HG02970 (cell line): ENCODE data around the gene DCPS.
"Not testable (repeated sequence)": the region's sequence is repeated elsewhere in the genome, so short reads cannot be mapped to it uniquely, and the experiment has no call there.

ENCODE experiments used
- ATAC-seq: cut with Tn5 transposase; IDR thresholded peaks from one replicate; pipeline ENCODE4 v1.9.1; 2021; ENCODE audit warnings: mild to moderate bottlenecking, moderate library complexity, moderate number of reproducible peaks; ENCODE audit not compliant: unreplicated experiment, low FRiP score

The DCPS gene

DNA sequence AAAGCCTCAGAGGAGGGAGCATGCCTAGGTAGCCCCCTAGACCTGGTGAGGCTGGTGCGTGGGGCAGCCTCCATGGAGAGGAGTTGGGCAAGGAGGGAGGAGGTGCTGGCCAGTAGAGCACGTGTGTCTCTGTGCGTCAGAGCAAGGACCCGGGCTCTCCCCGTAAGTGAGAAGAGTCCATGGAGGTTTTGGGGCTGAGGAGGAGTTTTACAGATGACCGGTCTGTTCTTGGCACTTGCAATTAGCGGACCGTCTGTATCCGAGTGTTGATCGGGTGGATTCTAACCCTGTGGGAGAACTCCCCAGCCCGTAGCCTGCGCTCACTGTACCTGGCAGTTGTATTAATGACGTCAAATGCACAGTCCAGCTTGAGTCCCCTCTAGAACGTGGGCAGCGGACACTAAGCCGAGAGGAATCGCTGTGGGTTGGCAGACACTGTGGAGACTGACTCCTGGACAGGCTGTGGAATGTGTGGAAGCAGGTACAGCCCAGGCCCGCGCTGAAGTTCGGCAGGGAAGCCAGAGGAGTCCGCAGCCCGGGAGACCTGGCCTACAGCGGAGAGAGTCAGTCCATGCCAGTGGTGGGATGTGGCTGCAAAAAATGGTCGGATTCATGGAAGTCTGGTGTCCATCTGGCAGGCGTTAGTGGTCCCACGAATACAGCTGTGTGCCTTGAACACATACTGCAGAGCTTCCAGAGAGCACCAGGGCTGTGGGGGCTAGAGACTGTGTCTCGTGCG, 70.9 kb downstream of the DCPS start:
- not testable (repeated sequence) for ATAC-seq

DNA sequence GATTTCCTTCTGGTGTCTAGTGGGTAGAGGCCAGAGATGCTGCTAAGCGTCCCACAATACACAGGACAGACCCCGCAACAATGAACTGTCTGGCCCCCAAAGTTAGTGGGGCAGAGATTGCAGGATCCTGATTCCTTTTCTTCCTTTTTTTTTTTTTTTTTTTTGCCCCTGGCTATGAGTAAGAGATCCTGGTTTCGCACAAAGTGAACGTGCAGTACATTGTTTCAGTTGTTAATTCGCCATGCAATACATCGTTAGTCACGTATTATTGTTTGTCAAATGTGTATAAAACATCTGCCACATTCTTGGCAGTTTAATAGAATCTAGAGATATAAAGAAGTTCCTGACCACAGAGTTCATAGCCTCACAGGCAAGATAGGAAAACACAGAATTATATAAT, 71.9 kb downstream of the DCPS start:
- no peak for ATAC-seq

DNA sequence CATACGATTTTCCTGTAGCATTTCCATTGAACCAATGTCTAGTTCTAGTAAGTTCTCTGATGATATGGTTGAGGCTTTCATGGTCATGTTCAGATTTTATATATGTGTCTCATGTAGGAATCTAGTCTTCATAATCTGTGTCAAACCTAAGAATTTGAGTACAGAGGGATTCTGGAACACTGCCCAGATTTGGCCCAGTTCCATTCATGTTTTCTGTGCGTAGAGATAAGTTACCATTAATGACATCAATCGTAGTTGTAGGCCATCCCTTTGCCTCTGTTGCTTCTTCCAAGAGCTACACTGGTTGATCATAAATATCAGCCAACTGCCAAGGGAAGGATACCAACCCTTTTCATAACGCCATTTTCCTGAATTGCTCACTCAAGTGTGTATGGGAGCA, 74.9 kb downstream of the DCPS start:
- ATAC-seq = no peak

DNA sequence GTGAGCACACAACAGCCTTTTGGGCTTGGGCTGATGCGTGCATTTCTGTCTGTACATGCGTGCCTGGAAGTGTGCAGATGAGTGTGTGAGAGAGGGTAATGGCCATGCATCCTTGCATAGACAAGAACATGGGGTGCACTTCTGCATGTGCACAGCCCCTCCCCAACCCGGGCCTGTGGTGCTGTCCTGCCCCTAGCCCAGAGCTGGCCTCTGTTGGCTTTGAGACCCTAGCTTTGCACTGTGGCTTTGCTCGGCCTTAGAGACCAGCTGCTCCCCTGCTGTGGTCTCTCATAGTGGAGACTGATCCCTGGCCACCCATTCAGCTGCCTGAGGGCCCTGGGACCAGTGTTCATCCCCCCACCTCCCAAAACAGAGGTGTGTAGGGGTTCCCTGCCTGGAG, 77.0 kb downstream of the DCPS start:
- no peak for ATAC-seq

DNA sequence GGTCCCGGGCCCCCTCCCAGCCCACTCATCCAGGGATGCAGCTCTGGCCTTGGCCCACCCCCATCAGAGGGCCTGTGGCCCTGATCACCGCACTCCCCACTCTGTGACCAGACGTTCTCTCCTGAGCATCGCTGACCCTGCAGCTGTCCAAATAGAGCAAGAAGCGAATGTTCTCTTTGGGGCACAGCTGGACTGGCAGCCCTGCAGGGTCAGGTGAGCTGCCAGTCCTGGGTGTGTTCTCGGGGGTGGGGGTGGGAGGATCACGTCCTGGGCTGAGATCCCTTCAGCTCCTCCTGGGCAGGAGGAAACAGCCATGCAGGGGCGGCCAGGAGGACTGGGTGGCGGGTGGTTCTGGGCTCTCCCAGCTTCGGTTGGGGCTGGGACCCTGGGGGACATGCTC, 78.1 kb downstream of the DCPS start:
- ATAC-seq = not testable (repeated sequence)

DNA sequence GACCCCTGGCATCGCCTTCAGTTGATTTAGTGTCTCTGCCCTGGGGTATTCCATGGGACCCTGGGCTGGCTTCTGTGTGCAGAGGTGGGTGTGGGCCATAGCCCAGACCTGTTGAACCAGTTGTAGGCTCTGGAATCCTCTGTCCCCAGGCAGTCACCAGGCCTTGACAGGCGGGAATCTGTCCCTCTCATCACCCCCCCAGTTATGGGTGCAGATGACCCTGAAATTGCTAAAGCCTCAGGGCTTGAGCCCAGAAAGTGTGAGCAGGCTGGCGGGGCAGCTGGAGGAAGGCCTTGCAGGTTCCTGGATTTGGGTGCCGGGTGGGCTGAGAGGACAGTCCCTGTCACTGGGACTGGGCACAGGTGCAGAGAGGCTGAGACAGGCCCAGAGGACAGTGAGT, 78.8 kb downstream of the DCPS start:
- ATAC-seq = not testable (repeated sequence)

DNA sequence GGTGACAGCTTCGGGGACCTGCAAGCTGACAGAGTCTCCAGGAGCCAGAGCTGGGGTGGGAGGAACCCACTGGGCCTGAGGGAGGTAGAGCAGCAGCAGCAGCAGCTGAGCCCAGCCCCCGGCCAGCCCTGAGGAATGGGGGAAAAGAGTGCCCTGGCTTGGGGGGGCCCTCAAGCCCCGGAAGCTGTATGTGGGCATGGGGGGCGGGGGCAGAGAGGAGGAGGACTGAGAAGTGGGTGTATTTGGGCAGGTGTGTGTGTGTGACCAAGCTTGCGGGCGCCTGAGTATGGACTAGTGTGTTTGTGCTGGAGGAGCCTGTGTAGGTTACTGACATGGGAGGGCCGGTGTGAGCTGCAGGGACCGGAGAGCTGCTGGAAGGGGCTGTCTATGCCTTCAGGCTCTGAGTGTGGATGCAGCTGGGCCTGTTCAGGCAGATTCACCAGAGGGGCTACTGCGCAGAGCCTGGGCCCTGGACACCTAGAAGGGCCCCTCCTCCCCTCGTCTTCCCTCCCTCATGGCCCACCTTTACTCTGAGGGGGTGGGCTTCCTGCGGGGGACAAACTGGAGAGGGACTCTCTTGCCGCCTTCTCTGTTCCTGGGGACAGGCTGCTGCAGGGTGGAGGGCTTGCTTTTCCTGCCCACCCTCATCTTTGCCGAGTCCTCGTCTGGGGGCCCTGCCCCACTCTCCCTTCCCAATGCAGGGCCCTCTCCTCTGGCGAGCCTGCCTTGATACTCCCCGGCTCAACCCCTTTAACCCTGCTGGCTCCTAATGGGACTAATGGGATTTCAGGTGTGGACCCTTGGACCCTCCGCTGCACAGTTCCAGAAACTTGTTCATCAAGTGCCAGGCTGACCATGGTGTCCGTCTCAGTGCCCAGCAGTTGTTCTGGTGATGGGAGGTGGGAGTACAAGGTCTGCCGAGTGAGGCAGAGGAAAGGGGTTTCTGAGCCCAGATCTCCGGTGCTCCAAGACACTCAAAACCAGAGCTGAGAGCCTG, 79.8 kb downstream of the DCPS start:
- ATAC-seq = no peak

DNA sequence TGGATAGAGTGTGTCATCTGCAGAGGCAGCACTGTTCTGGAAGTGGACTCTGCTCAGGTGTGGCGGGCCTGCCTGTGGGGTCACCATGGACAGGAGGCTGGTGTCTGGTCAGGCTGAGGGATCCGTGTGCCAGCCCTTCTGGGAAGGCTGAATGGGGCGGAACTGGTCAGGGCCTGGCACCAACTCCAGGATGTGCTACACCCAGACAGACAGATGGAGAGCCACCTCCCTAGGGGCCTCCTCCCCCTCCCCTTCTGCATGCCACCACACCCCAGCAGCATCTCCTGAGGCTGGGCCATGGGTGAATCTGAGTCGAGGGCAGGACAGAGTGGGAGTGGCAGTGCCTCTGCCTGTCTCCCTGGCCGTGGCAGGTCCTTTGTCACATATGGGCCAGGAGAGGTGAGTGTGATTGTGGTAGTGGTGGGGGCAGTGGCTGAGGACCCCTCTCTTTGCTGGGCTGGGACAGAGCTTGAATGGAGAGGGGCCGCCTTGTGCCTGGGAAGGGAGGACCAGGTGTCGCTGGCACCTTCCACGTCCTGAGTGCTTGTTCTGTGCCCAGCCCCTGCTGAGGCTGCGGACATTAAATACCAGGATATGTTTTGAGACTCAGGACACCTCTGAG, 80.7 kb downstream of the DCPS start:
- ATAC-seq = no peak

DNA sequence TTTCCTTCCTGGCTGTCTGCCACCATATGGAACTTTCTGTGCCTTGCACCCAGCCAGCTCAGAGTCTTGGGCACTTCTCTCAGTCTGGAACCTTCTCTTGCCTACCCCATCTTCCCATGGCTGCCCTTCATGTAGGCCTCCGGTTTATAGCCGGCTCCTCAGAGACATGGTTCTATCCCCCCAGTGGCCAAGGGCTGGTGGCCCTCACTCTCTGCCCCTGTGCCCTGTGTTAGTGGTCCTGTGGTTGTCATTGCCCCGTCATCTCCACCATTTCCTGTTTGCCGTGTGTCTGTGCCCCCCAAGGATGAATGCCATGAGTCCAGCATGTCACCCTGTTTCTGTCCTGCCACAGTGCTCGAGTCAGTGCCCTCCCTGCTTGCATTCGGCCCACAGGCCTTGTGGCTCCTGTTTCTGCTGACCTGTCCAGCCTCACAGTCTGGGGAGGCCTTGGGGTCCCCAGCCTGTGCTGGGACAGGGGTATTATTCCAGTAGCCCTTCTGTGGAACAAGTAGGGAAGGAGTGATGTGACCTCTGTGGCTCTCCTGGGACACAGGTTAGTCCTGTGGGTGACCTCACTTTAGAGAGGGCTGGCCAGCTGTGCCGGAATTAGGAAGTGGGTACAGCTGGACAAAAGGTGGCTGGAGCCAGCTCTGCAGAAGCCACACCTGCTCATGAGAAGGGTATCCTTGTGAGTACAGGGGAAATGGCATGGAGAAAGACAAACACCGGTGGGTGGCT, 82.3 kb downstream of the DCPS start:
- ATAC-seq = no peak

DNA sequence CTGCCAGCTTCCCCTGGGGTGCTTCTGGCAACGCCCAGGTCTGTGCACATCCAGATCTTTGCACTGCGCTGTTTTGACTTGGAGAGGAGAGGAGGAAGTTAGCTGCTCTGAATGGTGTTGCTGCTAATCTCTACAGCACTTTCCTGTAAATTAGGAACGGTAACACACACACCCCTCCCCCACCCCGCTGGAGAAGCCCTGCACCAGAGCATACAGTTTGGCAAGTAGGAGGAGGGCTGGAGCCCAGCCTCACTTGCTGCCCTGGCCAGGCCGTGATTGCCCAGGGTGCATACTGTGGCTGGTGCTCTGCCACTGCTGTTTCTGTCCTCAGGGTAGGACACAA, 82.8 kb downstream of the DCPS start:
- ATAC-seq = not testable (repeated sequence)

DNA sequence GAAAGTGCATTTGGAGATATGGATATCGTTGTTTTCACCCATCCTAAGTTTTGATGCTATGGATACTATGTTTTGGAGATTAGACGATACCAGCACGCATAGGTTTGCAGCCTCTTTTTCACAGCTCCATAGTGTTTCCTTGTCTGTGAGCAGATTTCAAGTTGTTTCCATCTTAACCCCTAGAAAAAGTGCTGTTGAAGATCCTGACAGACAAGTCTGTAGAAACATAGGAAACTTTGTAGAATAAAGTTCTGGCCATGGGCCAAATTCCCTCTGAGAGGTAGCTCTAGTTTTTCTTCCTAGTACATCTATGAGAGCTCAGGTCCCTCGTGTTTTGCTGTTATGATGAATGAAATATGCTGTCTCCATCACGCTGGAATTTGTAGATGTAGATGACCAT, 84.0 kb downstream of the DCPS start:
- ATAC-seq = no peak

DNA sequence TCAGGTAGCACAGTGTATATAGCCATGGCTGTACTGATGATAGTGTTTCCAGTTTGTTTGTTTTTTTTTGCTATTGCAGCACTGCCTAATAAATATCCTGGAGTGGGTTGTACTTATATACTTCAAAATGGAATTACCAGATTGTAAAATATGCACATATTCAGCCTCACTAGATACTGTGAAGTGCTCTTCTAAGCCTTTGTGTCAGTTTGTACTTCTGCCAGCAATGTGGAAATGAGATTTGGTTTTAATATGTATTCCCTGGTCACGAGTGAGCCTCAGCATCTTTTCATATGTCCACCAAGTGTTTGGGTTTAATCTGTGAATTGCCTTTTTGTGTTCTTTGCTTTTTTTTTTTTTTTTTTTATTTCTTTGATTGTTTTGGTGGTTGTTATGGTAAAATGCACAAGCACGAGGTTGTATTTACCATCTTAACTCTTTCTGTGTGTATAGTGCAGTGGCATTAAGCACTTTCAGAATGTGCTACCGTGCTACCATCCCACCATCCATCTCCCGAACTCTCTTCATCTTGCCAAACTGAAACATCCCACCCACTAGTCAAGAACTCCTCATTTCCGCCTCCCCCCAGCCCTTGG, 86.5 kb downstream of the DCPS start:
- ATAC-seq = no peak

DNA sequence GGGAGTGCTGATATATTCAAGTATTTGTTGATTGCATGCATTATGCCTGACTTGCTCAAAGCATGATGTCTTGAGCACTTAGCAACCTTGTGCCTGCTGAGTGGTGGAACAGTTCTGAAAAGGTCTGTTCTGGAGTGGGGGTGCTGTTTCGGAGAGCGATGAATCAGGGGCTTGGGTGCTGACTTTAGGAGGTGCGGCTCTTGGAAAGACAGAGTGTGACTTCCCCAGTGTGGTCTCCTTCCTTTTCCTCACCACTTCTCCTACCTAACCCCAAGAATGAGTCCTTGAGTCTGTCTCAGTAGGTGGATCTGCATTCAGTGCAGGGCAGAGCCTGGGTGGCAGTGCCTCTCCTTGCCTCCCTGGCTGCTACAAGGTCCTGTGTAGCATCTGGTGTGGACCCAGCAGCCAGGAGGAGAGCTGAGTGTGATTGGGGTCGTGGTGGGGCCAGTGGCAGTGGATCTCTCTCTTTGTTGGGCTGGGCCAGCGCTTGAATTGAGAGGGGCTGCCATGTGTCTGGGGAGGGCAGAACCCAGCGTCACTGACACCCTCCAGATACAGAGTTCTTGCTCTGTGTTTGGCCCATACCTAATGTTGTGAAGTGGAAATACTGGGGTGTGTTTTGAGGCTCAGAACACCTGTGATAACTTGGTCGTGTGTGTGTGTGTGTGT, 87.6 kb downstream of the DCPS start:
- no peak for ATAC-seq

DNA sequence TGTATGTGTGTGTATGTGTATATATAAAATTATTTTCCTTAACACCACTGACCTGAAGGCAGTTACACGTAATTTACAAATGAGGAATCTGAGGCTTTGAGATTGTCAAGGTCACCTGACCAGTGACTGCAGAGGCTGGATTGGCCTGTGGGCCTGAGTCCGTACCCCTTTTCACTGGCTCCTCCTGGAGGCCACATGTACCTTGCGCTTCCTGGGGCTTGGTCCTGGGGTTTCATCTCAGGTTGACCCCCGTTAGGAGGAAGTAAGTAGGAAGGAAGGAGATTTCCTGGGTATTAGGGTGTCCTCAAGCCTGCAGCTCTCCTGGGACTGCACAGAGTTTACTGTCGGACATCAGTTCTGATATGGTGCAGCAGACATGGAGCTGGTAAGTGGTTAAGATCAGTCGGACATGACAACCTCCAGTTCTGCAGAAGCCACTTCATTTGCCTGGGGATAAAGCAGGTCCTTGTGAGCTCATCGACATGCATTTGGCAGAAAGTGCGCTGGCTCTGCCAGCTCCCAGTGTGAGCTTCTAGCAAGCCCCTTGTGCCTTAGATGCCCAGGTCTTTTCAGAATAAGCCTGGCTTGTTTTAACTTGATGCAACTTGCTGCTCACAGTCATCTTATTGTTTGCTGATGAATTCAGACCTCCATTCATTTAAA, 88.2 kb downstream of the DCPS start:
- no peak for ATAC-seq

DNA sequence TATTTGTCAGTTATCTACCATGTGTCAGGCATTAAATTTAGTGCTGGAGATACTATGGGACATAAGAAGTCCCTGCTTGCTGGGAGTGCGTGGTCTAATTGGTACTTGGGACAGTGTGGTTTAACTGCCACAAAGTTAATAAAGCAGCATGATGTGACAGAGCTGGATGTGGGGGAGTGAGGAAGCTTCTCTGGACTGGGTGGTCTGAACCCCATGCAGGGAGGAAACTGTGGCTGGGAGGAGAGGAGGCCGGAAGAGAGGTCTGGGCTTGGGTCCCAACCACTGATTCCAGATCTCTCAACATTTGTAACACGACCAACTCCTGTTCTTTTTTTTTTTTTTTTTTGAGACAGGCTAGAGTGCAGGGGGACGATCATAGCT, 88.8 kb downstream of the DCPS start:
- ATAC-seq = no peak

DNA sequence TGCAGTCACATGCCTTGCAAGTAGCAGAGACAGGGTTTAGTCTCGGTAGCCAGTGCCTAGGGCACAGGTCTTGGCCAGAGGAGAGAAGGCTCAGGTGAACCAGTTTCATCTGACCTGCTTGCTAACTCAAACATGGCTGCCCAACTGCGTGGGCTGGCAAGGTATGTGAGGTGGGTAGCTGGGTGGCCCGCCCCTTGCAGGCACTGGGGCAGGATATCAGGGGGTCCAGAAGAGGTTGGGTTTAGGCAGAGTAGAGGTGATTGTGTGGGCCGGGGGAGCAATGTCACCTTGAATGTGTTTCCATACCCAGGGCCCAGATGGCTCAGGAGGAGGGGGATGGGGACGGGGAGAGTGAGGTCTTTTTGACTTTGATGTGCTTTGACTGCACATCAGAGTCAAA, 89.3 kb downstream of the DCPS start:
- no peak for ATAC-seq

DNA sequence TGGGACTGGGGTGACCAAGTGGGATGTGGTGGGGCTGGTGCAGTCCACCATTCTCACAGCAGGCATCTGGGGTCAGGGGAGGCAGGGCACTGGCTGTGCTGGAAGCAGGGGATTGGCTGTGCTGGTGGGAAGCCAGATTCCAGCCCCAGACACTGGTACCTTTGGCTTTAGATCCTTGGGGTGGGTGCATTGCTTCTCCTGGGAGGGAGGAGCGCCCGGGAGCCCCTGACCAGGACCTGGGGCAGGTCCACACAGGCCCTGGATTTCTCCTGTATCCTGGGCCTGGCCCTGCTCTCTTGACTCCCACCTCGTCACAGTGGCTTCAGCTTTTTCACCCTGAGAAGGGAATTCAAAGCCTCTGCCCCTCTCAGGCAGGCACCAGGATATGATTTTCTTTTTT, 90.2 kb downstream of the DCPS start:
- no peak for ATAC-seq

DNA sequence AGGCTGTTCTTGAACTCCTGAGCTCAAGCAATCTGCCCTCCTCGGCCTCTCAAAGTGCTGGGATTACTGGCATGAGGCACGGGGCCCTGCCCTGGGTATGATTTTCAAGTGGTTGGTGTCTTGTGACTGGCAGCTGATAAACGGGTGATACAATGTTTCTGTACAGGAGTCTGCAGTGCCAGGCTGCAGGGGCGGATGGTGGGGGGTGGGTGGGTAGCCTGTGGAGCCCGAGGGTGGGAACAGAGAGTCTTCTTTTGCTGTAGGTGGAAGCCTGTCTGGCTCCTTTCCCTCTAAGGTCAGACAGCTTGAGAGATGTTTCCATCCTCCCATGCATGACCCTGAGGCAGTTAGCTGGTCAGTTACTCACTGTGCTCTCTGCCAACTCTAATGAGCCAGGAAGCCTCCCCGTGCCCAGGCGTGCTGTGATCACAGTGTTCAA, 90.8 kb downstream of the DCPS start:
- ATAC-seq = not testable (repeated sequence)
